GM23338 (cell line): ENCODE data around the gene TMEM270. TPM values are rescaled to one million over a fixed set of nuclear protein-coding genes. Genes with fewer than 3 reads are reported as not detected.

Experiments
- ATAC-seq: fragments of 200-7000 bp; cut with Tn5 transposase; 3 replicates; pipeline ENCODE4 v1.9.1; 2020
- DNase-seq: peaks from one replicate; pipeline ENCODE4 v3.0.0-alpha.2; 2015; ENCODE audit warnings: low spot score
- H2AFZ ChIP-seq: fragments of 200-600 bp; sonication (generic); 2 replicates; pipeline ENCODE4 v1.8.0; 2016; ENCODE audit warnings: antibody characterized with exemption, mild to moderate bottlenecking, moderate library complexity
- H3F3A ChIP-seq: fragments of 200-600 bp; sonication (generic); replicated peaks from 2 replicates; pipeline ENCODE4 v1.8.0; 2017; ENCODE audit warnings: antibody characterized with exemption, mixed run types, low read depth
- H3K27ac ChIP-seq: fragments of 200-600 bp; sonication (generic); 2 replicates; pipeline ENCODE4 v1.6.1; 2016; ENCODE audit warnings: low read depth
- H3K27me3 ChIP-seq: fragments of 200-600 bp; sonication (generic); 2 replicates; pipeline ENCODE4 v1.8.0; 2016; ENCODE audit warnings: mild to moderate bottlenecking, mixed run types, moderate library complexity; ENCODE audit not compliant: insufficient read depth
- H3K36me3 ChIP-seq: fragments of 200-600 bp; sonication (generic); 2 replicates; pipeline ENCODE4 v1.8.0; 2016; ENCODE audit warnings: mild to moderate bottlenecking; ENCODE audit not compliant: insufficient read depth
- H3K4me1 ChIP-seq: fragments of 200-600 bp; sonication (generic); 2 replicates; pipeline ENCODE4 v1.8.0; 2016; ENCODE audit warnings: mild to moderate bottlenecking, moderate library complexity; ENCODE audit not compliant: insufficient read depth
- H3K4me2 ChIP-seq: fragments of 200-600 bp; sonication (generic); 2 replicates; pipeline ENCODE4 v1.7.1; 2017; ENCODE audit warnings: mixed run types
- H3K4me3 ChIP-seq: fragments of 200-600 bp; sonication (generic); 2 replicates; pipeline ENCODE4 v1.6.1; 2016; ENCODE audit warnings: mixed run types
- H3K79me2 ChIP-seq: fragments of 200-600 bp; sonication (generic); replicated peaks from 2 replicates; pipeline ENCODE4 v1.8.0; 2017; ENCODE audit warnings: mild to moderate bottlenecking; ENCODE audit not compliant: insufficient read depth
- H3K9me2 ChIP-seq: fragments of 200-600 bp; sonication (generic); 2 replicates; pipeline ENCODE4 v1.8.0; 2017; ENCODE audit not compliant: insufficient read depth
- H4K20me1 ChIP-seq: fragments of 200-600 bp; sonication (generic); replicated peaks from 2 replicates; pipeline ENCODE4 v1.8.0; 2017; ENCODE audit warnings: mild to moderate bottlenecking; ENCODE audit not compliant: insufficient read depth
- H3K27ac Mint-ChIP-seq: 2 replicates; pipeline ENCODE4 v1.8.0; 2020; ENCODE audit warnings: inconsistent platforms, mild to moderate bottlenecking, moderate library complexity, mixed read lengths
- H3K27me3 Mint-ChIP-seq: 3 replicates; pipeline ENCODE4 v1.8.0; 2022; ENCODE audit warnings: low read depth, mild to moderate bottlenecking, moderate library complexity, mixed read lengths, inconsistent platforms; ENCODE audit not compliant: insufficient read depth, poor library complexity
- H3K36me3 Mint-ChIP-seq: 3 replicates; pipeline ENCODE4 v1.8.0; 2021; ENCODE audit warnings: low read depth, mild to moderate bottlenecking, inconsistent platforms, moderate library complexity, mixed read lengths
- H3K4me1 Mint-ChIP-seq: 3 replicates; pipeline ENCODE4 v1.8.0; 2020; ENCODE audit warnings: mild to moderate bottlenecking, inconsistent platforms, mixed read lengths
- H3K4me3 Mint-ChIP-seq: 3 replicates; pipeline ENCODE4 v1.8.0; 2021; ENCODE audit warnings: moderate library complexity, mild to moderate bottlenecking, inconsistent platforms, mixed read lengths
- H3K9me3 Mint-ChIP-seq: 3 replicates; pipeline ENCODE4 v1.8.0; 2020; ENCODE audit warnings: moderate library complexity, mild to moderate bottlenecking, inconsistent platforms, mixed read lengths
- CREB1 ChIP-seq: fragments of 250-450 bp; sonication (Bioruptor Pico); IDR thresholded peaks from 2 replicates; pipeline ENCODE4 v1.5.0; 2020; ENCODE audit warnings: low read depth, mild to moderate bottlenecking, moderate library complexity
- CTCF ChIP-seq, 2 experiments: fragments of 200-600 bp in 1 of 2; sonication (generic) in 1 of 2; conservative IDR thresholded peaks; 2 replicates each; pipeline versions ENCODE4 v1.5.1 to v1.6.1; 2016 to 2017; ENCODE audit warnings: antibody characterized with exemption in 2 of 2, low read depth in 2 of 2, mild to moderate bottlenecking in 2 of 2, moderate library complexity in 1 of 2
- ETS1 ChIP-seq: IDR thresholded peaks from 2 replicates; pipeline ENCODE4 v1.6.1; 2016; ENCODE audit warnings: antibody characterized with exemption
- EZH2 ChIP-seq: fragments of 200-600 bp; sonication (generic); IDR thresholded peaks from one replicate; pipeline ENCODE4 v1.8.0; 2017; ENCODE audit warnings: antibody characterized with exemption, mild to moderate bottlenecking, low read depth; ENCODE audit not compliant: unreplicated experiment
- EZH2phosphoT487 ChIP-seq: fragments of 200-600 bp; sonication (generic); IDR thresholded peaks from one replicate; pipeline ENCODE4 v1.8.1; 2018; ENCODE audit warnings: antibody characterized with exemption; ENCODE audit not compliant: unreplicated experiment
- JUNB ChIP-seq: IDR thresholded peaks from one replicate; pipeline ENCODE4 v1.6.1; 2016; ENCODE audit warnings: antibody characterized with exemption; ENCODE audit not compliant: unreplicated experiment
- NANOG ChIP-seq: IDR thresholded peaks from 2 replicates; pipeline ENCODE4 v1.6.1; 2016; ENCODE audit warnings: antibody characterized with exemption, borderline replicate concordance
- STAT1 ChIP-seq: IDR thresholded peaks from one replicate; pipeline ENCODE4 v1.6.1; 2016; ENCODE audit warnings: antibody characterized with exemption; ENCODE audit not compliant: unreplicated experiment
- ZNF114 ChIP-seq: fragments of 250-450 bp; sonication (Bioruptor Pico); IDR thresholded peaks from 2 replicates; pipeline ENCODE4 v1.5.0; 2020; ENCODE audit warnings: mild to moderate bottlenecking, moderate library complexity
- ZNF331 ChIP-seq: fragments of 250-450 bp; sonication (Bioruptor Pico); IDR thresholded peaks from 2 replicates; pipeline ENCODE4 v1.5.0; 2020; ENCODE audit warnings: low read depth, mild to moderate bottlenecking, moderate library complexity
- polyA plus RNA-seq: library from polyadenylated mRNA; unstranded; fragments of >200 nt; fragmentation: Nextera tagmentation; extraction: Ambion mirVana; gene quantifications from 2 replicates; pipeline ENCODE4 v1.2.1, GENCODE V29; 2016
- total RNA-seq: library from RNA; depleted of rRNA; stranded (reverse); fragments of >200 nt; shearing (Covaris generic); gene quantifications from 2 replicates; pipeline ENCODE4 v1.2.3, GENCODE V29; 2014

TMEM270 gene
- total and polyA plus RNA-seq, 2 experiments from 2014 or later: not detected

DNA sequence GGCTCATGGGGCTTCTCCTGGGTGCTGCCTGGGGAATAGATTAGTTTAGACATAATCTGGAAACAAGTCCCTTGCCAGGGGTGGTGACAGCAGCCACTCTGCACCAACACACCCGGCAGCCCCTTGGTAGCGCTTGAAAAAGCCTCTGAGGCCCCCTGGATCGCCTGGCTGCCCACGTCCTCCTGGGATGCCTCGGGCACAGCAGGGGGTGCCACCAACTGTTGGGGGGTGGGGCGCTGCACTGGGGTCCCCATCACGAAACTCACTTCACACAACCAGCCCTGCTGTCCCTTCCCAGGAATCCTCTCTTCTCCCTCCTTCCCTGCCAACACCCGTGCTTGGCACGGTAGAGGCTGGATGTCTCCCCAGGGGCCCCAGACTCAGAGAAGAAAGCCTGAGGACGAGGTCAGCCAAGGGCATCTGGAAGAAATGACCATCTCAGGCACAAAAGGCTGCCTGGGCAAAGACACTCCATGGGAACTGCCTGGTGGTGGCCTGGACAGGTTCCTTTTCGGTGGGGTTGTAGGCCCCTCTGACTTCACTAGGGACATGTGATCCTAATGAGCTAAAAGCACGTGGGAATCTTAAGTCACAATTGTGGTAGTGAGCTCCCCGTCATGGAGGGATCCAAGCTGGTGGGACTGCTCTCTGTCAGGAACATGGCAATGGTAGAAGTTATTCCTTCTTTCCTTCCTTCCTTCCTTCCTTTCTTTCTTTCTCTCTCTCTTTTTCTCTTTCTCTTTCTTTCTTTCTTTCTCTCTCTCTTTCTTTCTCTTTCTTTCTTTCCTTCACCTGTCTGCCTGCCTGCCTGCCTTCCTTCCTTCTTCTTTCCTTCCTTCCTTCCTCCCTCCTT lies 11.3 kb downstream of the TMEM270 start:
- H3K4me3 Mint-ChIP-seq: no peak overlapping the region
- TF ChIP-seq ETS1 (no peak), STAT1 (no peak)
- Histone ChIP-seq H3K4me1 (peaks cover 20% of the 10 kb centered on the region), H3K79me2 (no peaks in the 10 kb centered on the region), H4K20me1 (no peaks in the 10 kb centered on the region), H3K4me2 (no peak overlapping the region), H3K27ac (no peak overlapping the region), H3K36me3 (no peaks in the 10 kb centered on the region), H3K4me3 (no peak overlapping the region), H2AFZ (no peak overlapping the region), H3K27me3 (no peaks in the 10 kb centered on the region), H3K9me2 (no peaks in the 10 kb centered on the region), H3F3A (no peaks in the 10 kb centered on the region)
- no peaks in the 10 kb centered on the region for H3K36me3 Mint-ChIP-seq
- ATAC-seq (no peak), DNase-seq (no peak)
- no peak overlapping the region for H3K27ac Mint-ChIP-seq
- H3K27me3 Mint-ChIP-seq: peaks cover 8% of the 10 kb centered on the region
- H3K4me1 Mint-ChIP-seq: peaks cover 18% of the 10 kb centered on the region
- no peaks in the 10 kb centered on the region for H3K9me3 Mint-ChIP-seq

GRCh38 chr7:73876361-73876760 lies 15.4 kb downstream of the TMEM270 start:
- Histone ChIP-seq H2AFZ (no peak overlapping the region), H3K79me2 (no peaks in the 10 kb centered on the region), H4K20me1 (no peaks in the 10 kb centered on the region), H3K27me3 (no peaks in the 10 kb centered on the region), H3K4me3 (no peak overlapping the region), H3K4me2 (no peak overlapping the region), H3F3A (no peaks in the 10 kb centered on the region), H3K9me2 (no peaks in the 10 kb centered on the region), H3K27ac (no peak overlapping the region), H3K4me1 (no peaks in the 10 kb centered on the region), H3K36me3 (no peaks in the 10 kb centered on the region)
- H3K36me3 Mint-ChIP-seq: no peaks in the 10 kb centered on the region
- no peak overlapping the region for H3K27ac Mint-ChIP-seq
- TF ChIP-seq CREB1 (CRISPR knock-in tag): no peak
- no peak for TF ChIP-seq EZH2
- TF ChIP-seq EZH2phosphoT487: no peak
- no peak for TF ChIP-seq JUNB
- no peak for TF ChIP-seq ZNF114 (CRISPR knock-in tag)
- TF ChIP-seq CTCF (conservative IDR thresholded peaks at IDR 0.05; ENCODE audit: low read depth in 2 of 2): no peak
- TF ChIP-seq NANOG: no peak
- TF ChIP-seq STAT1: no peak
- TF ChIP-seq ETS1: no peak
- no peak for TF ChIP-seq ZNF331 (CRISPR knock-in tag)
- no peak overlapping the region for H3K4me3 Mint-ChIP-seq
- peaks cover 4% of the 10 kb centered on the region for H3K27me3 Mint-ChIP-seq
- ATAC-seq (no peak), DNase-seq (no peak)
- H3K9me3 Mint-ChIP-seq: no peaks in the 10 kb centered on the region
- peaks cover 3% of the 10 kb centered on the region; the same call in 2 of the 3 replicates for H3K4me1 Mint-ChIP-seq
